Fibroblast of skin of right biceps (primary cell): ENCODE results near the gene DEFB132.
"Not testable (repeated sequence)": the region's sequence is repeated elsewhere in the genome, so short reads cannot be mapped to it uniquely, and the experiment has no call there.

ENCODE experiments used
- DNase-seq: peaks from one replicate; pipeline ENCODE4 v3.0.0-alpha.2; 2013

DEFB132 gene, protein sequence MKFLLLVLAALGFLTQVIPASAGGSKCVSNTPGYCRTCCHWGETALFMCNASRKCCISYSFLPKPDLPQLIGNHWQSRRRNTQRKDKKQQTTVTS

DNA sequence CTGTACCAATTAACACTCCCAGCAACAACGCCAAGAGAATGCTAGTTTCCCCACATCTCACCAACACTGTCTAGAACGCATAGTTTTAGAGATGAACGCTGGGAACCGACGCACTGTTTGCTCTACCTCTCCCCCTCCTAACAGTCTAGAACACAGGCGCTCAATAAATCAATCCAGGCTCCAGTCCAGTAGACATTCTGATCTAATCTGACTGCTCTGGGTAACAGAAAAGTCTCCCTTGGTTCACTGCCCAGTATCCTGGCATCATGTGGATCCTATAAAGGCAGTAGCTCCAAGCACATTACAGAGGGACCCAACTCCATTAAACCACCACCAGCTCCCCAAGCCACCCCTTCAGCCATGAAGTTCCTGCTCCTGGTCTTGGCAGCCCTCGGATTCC, at the start of gene DEFB132:
DEFB132 (plus strand) TSS at position 306 of the 400 bp plus-strand sequence; CDS start at position 361, 55 bp downstream.
- no peak for DNase-seq

DNA sequence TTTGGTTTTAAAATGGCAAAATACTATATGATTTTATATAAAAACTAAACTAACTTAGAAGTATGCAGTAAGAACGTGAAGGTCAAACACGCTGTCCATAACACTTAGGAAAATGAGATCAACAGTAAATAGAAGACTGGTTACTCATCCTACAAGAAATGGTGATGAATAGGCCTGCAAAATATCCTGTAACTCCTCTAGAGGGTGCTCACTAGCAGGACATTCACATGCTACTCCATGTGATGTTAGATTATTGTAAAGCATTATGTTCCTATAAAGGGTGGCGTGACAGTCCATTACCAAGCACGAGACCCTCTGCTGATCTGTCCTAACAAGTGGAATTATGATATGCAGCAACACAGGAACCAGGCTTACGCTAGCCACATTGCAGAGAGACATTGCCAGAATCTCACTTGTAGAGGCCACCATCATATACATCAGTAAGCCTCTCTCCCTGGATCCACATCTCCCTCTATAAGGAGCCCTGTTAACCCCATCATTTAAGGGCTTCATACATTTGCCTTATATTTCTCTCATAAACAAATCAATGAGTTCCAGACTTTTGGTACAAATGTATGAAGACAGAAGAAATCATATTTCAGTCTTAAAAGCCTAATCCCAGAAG, 48.5 kb upstream of the DEFB132 start:
- peak; percentile 67 for DNase-seq

- no peak for DNase-seq
Measured at GRCh38 chr20:210809-211502, 46.6 kb upstream of the DEFB132 start.

DNA sequence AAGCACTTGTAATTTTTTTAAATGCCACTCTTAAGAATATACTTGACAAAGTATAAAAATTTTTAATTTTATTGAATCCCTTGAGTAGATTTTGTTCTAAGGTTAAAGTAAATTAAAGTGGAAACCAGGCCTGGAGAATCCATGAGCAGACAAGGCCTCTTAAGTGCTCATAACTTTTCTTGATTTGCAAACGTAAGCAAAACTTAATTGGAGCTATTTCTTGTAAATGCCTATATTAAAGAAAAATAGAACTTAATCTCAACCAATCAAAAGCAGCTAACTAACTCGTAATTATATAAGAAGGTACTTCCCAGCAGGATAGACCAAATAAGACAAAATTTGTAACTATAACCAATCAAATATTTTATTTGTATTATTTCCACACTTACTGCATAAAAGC, 43.1 kb upstream of the DEFB132 start:
- no peak for DNase-seq

GRCh38 chr20:215796-216195, 41.7 kb upstream of the DEFB132 start:
- no peak for DNase-seq

DNA sequence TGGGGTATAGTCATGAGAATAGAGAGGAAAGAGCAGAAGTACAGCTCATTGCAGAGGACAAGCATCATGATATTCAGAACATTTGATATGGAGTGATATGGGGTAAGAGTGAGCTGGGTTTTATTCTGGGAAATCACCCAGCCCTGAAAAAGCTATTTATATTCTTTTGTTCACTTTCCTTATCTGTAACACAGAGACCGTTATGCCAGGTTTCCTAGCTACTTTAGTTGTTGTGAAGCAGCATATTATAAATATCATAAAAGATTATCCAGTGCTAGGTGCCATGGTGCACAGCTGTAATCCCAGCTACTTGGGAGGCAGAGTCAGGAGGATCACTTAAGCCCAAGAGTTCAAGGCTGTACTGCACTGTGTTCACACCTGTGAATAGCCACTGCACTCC, 40.3 kb upstream of the DEFB132 start:
- DNase-seq = no peak

GRCh38 chr20:219290-220115, 38.0 kb upstream of the DEFB132 start:
- no peak for DNase-seq

- no peak for DNase-seq
Measured at GRCh38 chr20:221258-221830, 36.2 kb upstream of the DEFB132 start.

- DNase-seq = not testable (repeated sequence)
Measured at GRCh38 chr20:225879-226278, 31.6 kb upstream of the DEFB132 start.

DNA sequence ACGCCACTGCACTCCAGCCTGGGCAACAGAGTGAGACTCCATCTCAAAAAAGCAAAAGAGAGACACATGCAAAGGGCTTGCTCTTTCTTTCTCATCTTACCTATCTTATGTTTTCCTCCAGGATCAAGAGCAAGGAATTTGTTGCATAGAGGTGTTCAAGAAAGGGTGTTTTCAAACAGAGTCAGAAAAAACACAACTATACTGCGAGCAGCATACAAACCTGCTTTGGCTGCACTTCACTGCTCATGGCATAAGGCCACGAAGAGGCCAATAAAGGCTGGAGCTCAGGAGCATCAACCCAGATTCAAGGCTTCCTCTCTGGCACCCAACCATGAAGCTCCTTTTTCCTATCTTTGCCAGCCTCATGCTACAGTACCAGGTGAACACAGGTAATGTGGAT, 30.6 kb upstream of the DEFB132 start, which contains the start of gene DEFB129:
DEFB129 (plus strand) TSS at position 301 of the 400 bp plus-strand sequence; CDS start at position 332, 31 bp downstream.
- DNase-seq = no peak

- no peak for DNase-seq
Measured at GRCh38 chr20:227439-228105, 30.0 kb upstream of the DEFB132 start.

DNA sequence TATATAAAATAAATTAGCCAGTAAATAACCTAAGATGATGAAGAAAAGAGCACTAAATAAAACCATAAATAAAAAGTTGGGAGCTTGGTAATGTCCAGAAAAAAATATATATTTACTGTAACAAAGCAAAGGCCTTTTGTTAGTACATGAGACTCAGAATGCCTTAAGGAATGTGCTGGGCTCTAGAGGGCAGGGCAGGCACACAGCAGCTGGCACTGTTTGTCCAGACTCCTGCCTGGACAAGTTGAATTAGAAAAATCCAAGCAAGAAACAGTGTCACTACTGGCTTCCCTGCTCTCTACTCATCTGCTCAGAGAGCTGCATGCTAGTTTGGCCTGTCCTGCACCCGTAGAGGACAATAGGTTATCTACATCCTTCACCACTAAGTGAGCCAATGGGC, 21.6 kb upstream of the DEFB132 start:
- DNase-seq = no peak

DNA sequence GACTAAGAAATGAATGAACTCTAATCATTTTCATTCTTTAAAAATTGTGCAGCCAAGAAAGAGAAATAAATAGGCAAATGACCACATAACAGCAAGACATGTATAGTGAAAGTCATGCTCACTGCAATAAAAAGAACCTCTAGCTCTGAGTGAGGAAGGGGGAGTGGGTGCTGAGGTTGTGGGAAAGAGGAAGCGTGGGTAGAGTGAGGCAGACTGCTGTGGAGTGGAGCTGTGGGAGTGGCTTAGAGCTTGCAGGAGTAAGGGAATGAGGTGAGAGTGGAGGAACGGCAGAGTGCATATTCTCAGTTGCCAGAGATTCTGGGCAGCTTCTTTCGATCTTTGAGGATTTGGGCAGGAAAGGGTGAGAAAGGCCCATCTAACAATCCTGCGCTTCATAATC, 20.0 kb upstream of the DEFB132 start:
- DNase-seq = no peak

GRCh38 chr20:237929-238328, 19.6 kb upstream of the DEFB132 start:
- no peak for DNase-seq

GRCh38 chr20:242905-243304, 14.6 kb upstream of the DEFB132 start:
- no peak for DNase-seq

DNA sequence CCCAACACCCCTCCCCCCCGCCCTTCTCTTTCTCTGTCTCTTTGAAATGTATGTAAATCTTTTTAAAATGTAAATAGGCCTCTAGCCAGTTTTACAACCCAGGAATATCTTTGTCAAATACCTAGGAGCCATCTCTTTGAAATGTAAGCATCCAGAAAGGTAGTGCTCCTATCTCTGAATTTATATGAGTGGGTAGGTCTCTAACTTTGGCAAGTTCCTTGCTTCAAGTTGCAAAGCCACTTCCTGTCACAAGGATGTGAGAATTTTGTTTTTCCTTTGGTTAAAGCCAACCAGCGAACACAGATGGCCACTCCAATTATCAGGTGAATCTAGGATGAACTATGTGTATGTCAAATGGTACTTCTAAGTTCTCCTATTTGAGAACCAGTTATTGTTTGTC, 6.2 kb upstream of the DEFB132 start:
- DNase-seq = no peak

DNA sequence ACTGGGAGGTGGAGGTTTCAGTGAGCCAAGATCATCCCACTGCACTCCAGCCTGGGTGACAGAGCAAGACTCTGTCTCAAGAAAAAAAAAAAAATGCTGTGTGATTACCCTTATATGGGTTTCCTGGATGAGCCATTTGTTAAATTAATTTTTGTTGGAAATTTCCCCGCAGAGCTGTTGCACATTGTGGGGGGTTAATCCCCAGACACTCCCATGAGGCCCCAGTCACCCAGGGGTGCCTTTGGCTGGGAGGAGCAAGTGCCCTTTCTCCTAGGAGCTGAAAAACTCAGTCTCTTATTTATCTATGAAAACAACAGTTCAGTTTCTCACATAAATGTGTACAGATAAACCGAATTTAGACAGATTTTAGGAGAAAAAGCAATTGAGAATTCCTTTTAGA, 4.7 kb upstream of the DEFB132 start:
- DNase-seq = no peak

DNA sequence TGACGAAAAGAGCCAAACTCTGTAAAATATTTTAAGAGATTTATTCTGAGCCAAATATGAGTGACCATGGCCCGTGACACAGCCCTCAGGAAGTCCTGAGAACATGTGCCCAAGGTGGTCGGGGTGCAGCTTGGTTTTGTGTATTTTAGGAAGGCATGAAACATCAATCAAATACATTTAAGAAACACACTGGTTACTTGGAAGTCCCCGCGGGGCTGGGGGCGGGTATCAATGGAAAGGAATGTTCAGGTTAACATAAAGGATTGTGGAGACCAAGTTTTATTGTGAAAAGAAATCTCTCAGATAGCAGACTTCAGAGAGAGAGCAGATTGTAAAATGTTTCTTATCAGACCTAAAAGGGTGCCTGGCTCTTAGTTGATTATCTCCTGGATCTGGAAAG, 4.1 kb upstream of the DEFB132 start:
- DNase-seq = not testable (repeated sequence)

GRCh38 chr20:258269-258858, 840 bp downstream of the DEFB132 start:
- no peak for DNase-seq

DNA sequence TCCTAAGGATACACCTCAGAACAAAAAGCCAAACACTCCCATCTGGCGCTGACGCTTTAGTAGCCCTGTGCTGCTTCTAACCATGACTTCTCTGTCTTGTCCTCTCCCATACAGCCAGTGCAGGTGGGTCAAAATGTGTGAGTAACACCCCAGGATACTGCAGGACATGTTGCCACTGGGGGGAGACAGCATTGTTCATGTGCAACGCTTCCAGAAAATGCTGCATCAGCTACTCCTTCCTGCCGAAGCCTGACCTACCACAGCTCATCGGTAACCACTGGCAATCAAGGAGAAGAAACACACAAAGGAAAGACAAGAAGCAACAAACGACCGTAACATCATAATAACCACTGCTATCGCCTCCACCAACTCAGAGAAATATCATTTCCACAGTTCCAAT, 1.4 kb downstream of the DEFB132 start:
- peak; percentile 12 for DNase-seq

DNA sequence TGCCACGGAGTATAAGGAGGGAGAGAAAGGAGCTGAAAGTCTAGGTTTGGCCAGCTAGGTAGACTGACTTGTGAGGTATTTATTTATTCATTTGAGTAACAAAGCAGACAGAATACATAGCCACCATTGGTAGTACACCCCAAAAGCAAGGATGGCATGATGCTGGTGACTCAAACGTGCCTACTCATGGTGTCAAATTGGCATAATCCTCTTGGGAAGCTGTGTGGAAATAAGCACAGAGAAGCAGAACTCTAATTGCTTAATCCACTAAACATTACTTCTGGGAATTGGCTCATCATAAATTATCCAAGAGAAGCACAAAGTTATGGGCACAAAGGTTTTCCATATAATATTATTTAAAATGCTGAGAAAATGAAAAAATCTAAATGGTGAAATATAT, 2.5 kb downstream of the DEFB132 start:
- no peak for DNase-seq

DNA sequence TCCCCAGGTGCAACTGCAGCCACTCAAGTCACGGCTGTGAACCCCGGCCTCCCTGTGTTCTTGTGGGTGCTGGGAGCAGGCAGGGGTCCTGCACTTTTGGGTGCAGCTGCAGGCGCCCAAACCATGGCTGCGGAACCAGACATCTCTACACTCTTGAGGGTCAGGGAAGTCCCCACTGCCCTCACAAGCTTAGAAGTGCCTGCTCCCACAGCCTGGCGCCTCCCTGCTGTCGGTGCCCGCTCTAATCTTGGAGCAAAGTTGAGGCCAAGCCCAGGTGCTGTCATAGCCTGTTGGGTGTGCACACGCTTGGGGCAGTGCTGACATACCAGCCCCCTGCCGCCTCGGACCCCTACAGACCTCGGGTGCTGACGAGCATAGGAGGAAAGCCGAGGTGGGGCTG, 6.2 kb downstream of the DEFB132 start:
- no peak for DNase-seq
